GM12878 (cell line): ENCODE results near the gene SHF. TPM values are rescaled to one million over a fixed set of nuclear protein-coding genes. Genes with fewer than 3 reads are reported as not detected.

ENCODE experiments used
- ATAC-seq: fragments of 200-7000 bp; cut with Tn5 transposase; 3 replicates; pipeline ENCODE4 v1.9.1; 2020; ENCODE audit warnings: mild to moderate bottlenecking, moderate library complexity
- BruUV-seq: library from RNA; stranded (reverse); fragments of 400-500 nt; replicated peaks from 2 replicates; lab custom pipeline; 2021; lab: Mats Ljungman, UMichigan
- CTCF ChIA-PET: fragments of 300-600 bp; sonication (Branson Sonifier 250); formaldehyde crosslinking; extraction: SDS; loops from one replicate; lab custom pipeline; 2021; ENCODE audit warnings: inconsistent platforms; lab: Yijun Ruan, JAX
- POLR2A ChIA-PET: fragments of 350-600 bp; formaldehyde crosslinking; extraction: SDS; loops from one replicate; lab custom pipeline; 2021; ENCODE audit warnings: inconsistent platforms; lab: Charles Lee
- RAD21 ChIA-PET: fragments of 300-600 bp; sonication (Branson Sonifier 250); formaldehyde crosslinking; loops from one replicate; lab custom pipeline; 2023; ENCODE audit warnings: antibody characterized with exemption; ENCODE audit not compliant: unreplicated experiment; lab: Charles Lee
- SMC1A ChIA-PET: fragments of 300-600 bp; sonication (Branson Sonifier 250); formaldehyde crosslinking; loops from one replicate; lab custom pipeline; 2023; ENCODE audit not compliant: unreplicated experiment, uncharacterized antibody; lab: Charles Lee
- DNase-seq: peaks from one replicate; pipeline ENCODE4 v3.0.0-alpha.2; 2011; ENCODE audit warnings: low read depth, low spot score
- FAIRE-seq: peaks from 3 replicates; lab custom pipeline; 2011; peaks lifted over from hg19 to GRCh38; lab: Jason Lieb, UNC
- H2AFZ ChIP-seq: 2 replicates; pipeline ENCODE4 v1.6.0; 2011; ENCODE audit warnings: low read depth, low read length, control low read depth; ENCODE audit not compliant: control insufficient read depth
- H3K27ac ChIP-seq: 2 replicates; pipeline ENCODE4 v1.5.1; 2011; ENCODE audit warnings: control low read depth; ENCODE audit not compliant: control insufficient read depth, insufficient read depth
- H3K27me3 ChIP-seq, 2 experiments: replicated peaks in 1 of 2; 2 replicates each; pipeline versions ENCODE4 v1.6.0 to v1.6.1; 2011; ENCODE audit warnings: low read length in 1 of 2; ENCODE audit not compliant: control insufficient read depth in 2 of 2, insufficient read depth in 2 of 2
- H3K36me3 ChIP-seq, 2 experiments: 2 replicates each; pipeline ENCODE4 v1.5.1; 2011; ENCODE audit warnings: low read length in 1 of 2; ENCODE audit not compliant: control insufficient read depth in 2 of 2, insufficient read depth in 2 of 2
- H3K4me1 ChIP-seq: 2 replicates; pipeline ENCODE4 v1.6.1; 2011; ENCODE audit warnings: mild to moderate bottlenecking, low read length, moderate library complexity, mixed read lengths; ENCODE audit not compliant: control insufficient read depth, insufficient read depth
- H3K4me2 ChIP-seq: 2 replicates; pipeline ENCODE4 v1.6.0; 2011; ENCODE audit warnings: control low read depth; ENCODE audit not compliant: control insufficient read depth, insufficient read depth
- H3K4me3 ChIP-seq: fragments of 200-600 bp; sonication (generic); 2 replicates; pipeline ENCODE4 v1.5.1; 2016
- H3K79me2 ChIP-seq: 2 replicates; pipeline ENCODE4 v1.6.0; 2011; ENCODE audit warnings: low read length; ENCODE audit not compliant: control insufficient read depth, insufficient read depth
- H3K9ac ChIP-seq: 2 replicates; pipeline ENCODE4 v1.8.0; 2011; ENCODE audit warnings: low read length, control low read depth, mixed read lengths; ENCODE audit not compliant: control insufficient read depth, insufficient read depth
- H3K9me3 ChIP-seq: replicated peaks from 3 replicates; pipeline ENCODE4 v1.5.1; 2011; ENCODE audit warnings: mild to moderate bottlenecking, low read length; ENCODE audit not compliant: control insufficient read depth, insufficient read depth
- H4K20me1 ChIP-seq: 2 replicates; pipeline ENCODE4 v1.6.0; 2011; ENCODE audit not compliant: control insufficient read depth, insufficient read depth
- BCL11A ChIP-seq: IDR thresholded peaks from 2 replicates; pipeline ENCODE4 v1.6.1; 2011; ENCODE audit warnings: low read depth, low read length
- CBX3 ChIP-seq: fragments of 200-600 bp; sonication (generic); IDR thresholded peaks from 2 replicates; pipeline ENCODE4 v1.6.1; 2016; ENCODE audit warnings: low read depth, borderline replicate concordance
- ELK1 ChIP-seq: IDR thresholded peaks from 2 replicates; pipeline ENCODE4 v1.6.1; 2012; ENCODE audit warnings: low read depth, low read length, improper control_type of control experiment
- HDAC6 ChIP-seq: fragments of 200-600 bp; sonication (generic); IDR thresholded peaks from one replicate; pipeline ENCODE4 v1.8.0; 2017; ENCODE audit warnings: antibody characterized with exemption; ENCODE audit not compliant: unreplicated experiment
- NBN ChIP-seq: fragments of 450-650 bp; IDR thresholded peaks from 2 replicates; pipeline ENCODE4 v1.6.1; 2016
- NR2C1 ChIP-seq: fragments of 450-650 bp; IDR thresholded peaks from 2 replicates; pipeline ENCODE4 v1.6.1; 2017; ENCODE audit warnings: antibody characterized with exemption, mild to moderate bottlenecking, moderate library complexity
- SREBF2 ChIP-seq: IDR thresholded peaks from 2 replicates; pipeline ENCODE4 v1.6.1; 2012; ENCODE audit warnings: mild to moderate bottlenecking, low read length
- TAF1 ChIP-seq: IDR thresholded peaks from 2 replicates; pipeline ENCODE4 v1.6.1; 2011; ENCODE audit warnings: mild to moderate bottlenecking, low read depth, low read length, borderline replicate concordance
- USF1 ChIP-seq: IDR thresholded peaks from 2 replicates; pipeline ENCODE4 v1.6.1; 2011; ENCODE audit warnings: borderline replicate concordance, low read depth, mild to moderate bottlenecking, moderate library complexity, mixed read lengths, low read length; ENCODE audit not compliant: insufficient read depth; ENCODE audit errors: extremely low read length
- ZBTB4 ChIP-seq: fragments of 450-650 bp; formaldehyde crosslinking; IDR thresholded peaks from 2 replicates; pipeline ENCODE4 v1.4.0; 2022; ENCODE audit warnings: mild to moderate bottlenecking, moderate library complexity
- WGBS: methylation state at CpG from one replicate; pipeline ENCODE4 v1.1.6; 2016; ENCODE audit warnings: low lambda C conversion rate; ENCODE audit not compliant: insufficient replicate concordance, insufficient coverage; ENCODE audit errors: missing lambda C conversion rate; 5-methylcytosine and 5-hydroxymethylcytosine counted together
- in situ Hi-C: fragments of 300-500 bp; cut with MboI; formaldehyde crosslinking; loops from 9 replicates; pipeline ENCODE4 v1.14.3; 2018; ENCODE audit warnings: mixed read lengths
- intact Hi-C: fragments of 100-400 bp; cut with micrococcal nuclease; formaldehyde crosslinking; loops from one replicate; pipeline ENCODE4 v1.14.2; 2022; ENCODE audit not compliant: unreplicated experiment
- polyA plus RNA-seq, 11 experiments: library from polyadenylated mRNA; depleted of rRNA in 4 of 11; unstranded in 6 of 11; stranded (reverse) in 5 of 11; fragments of >200 nt; fragmentation: Nextera tagmentation in 4 of 11; fragmentation: Illumina TruSeq in 1 of 11; extraction: Ambion mirVana in 4 of 11; extraction: Trizol in 1 of 11; gene quantifications; 1 replicate in 1 of 11; 2 replicates in 10 of 11; pipeline versions ENCODE4 v1.2.1 to v1.2.3, GENCODE V29; 2011 to 2016; ENCODE audit warnings: inconsistent platforms in 2 of 11, missing spikeins in 2 of 11, low read depth in 1 of 11
- total RNA-seq, 4 experiments: library from RNA; depleted of rRNA in 3 of 4; stranded (reverse); fragments of >200 nt in 3 of 4; fragmentation: Illumina TruSeq in 1 of 4; extraction: Trizol in 1 of 4; gene quantifications; 2 replicates each; pipeline versions ENCODE4 v1.2.1 to v1.2.3, GENCODE V29; 2013 to 2021

SHF gene
- total and polyA plus RNA-seq, 10 of the 15 experiments (the other 5 are each of a cell fraction or from before 2014, with no cell fraction given): 0.04 to 5.7 (median 1.0) TPM; not detected in 1

- TF ChIP-seq TAF1 (no peak), ELK1 (no peak), SREBF2 (no peak), NR2C1 (no peak), ZBTB4 (CRISPR knock-in tag) (no peak), CBX3 (no peak), HDAC6 (no peak), USF1 (no peak), NBN (no peak), BCL11A (no peak)
- TF ChIP-seq, all 136 proteins: peak for 0
- no peaks in the 10 kb centered on the region for H3K36me3 ChIP-seq
- in situ Hi-C loops (no loop called here), intact Hi-C loops (no loop called here)
- ChIA-PET SMC1A (interaction anchor here (1.1 to 9.7 kb wide), 3 partner anchors 11 to 34 kb away, joined by 5 to 159 read pairs (median 6); no protein-coding TSS in a partner anchor), CTCF (interaction anchor here (0.8 to 16.3 kb wide), 12 partner anchors 9 to 235 kb away, joined by 3 to 253 read pairs (median 4); partner anchors contain the start of gene SHF), RAD21 (interaction anchor here (0.5 to 6.6 kb wide), 4 partner anchors 10 to 34 kb away, joined by 3 to 104 read pairs (median 4); no protein-coding TSS in a partner anchor), POLR2A (no interaction called here)
- no peak overlapping the region for H2AFZ ChIP-seq
- ATAC-seq (no peak), FAIRE-seq (no peak), DNase-seq (no peak)
- H3K9me3 ChIP-seq: no peaks in the 10 kb centered on the region
- H3K4me1 ChIP-seq: peaks cover 12% of the 10 kb centered on the region
- H3K4me3 ChIP-seq: no peak overlapping the region
- H3K9ac ChIP-seq: no peak overlapping the region
- H3K4me2 ChIP-seq: no peak overlapping the region
- 68% methylated on average over 9 of the region's 9 CpGs for WGBS
- H3K79me2 ChIP-seq: peaks cover 4% of the 10 kb centered on the region
- BruUV-seq: no TSS peak
- H3K27ac ChIP-seq: no peak overlapping the region
- no peaks in the 10 kb centered on the region for H4K20me1 ChIP-seq
- H3K27me3 ChIP-seq: no peaks in the 10 kb centered on the region
These were observed 18.8 kb downstream of the SHF start for GRCh38 chr15:45168751-45169551.
